ENCODE measurements around the gene MVD.

DNA sequence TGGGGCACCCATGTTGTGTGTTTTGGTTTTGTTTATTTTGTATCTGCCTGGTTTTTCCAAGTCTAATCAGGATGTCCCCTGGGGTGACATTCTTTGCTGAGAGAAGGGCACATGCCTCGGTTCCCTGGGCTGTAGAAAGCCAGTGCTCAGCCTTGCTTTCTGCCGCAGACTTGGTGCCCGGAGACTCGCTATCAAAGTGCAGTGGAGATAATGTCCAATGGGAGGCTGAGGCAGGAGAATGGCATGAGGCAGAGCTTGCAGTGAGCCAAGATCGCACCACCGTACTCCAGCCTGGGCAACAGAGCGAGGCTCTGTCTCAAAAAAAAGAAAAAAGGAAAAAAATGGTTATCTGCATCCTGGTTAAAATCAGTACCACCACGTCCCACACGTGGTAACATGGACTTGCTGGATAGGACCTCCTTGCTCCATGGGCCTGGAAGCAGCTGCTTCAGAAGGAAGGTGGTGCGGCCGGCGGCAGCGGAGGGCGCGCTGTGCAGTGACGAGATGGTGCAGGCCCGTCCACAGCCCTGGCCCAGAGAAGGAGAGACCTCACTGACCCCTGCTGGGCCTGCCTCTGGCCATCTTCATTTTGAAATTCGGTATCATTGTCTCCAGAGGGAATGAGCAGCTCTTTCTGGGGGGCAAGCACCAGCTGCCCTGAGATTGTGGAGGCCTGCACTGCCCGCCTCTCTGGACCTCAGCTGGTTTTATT, 43.8 kb downstream of the MVD start:
- TF ChIP-seq, protein P1, sequence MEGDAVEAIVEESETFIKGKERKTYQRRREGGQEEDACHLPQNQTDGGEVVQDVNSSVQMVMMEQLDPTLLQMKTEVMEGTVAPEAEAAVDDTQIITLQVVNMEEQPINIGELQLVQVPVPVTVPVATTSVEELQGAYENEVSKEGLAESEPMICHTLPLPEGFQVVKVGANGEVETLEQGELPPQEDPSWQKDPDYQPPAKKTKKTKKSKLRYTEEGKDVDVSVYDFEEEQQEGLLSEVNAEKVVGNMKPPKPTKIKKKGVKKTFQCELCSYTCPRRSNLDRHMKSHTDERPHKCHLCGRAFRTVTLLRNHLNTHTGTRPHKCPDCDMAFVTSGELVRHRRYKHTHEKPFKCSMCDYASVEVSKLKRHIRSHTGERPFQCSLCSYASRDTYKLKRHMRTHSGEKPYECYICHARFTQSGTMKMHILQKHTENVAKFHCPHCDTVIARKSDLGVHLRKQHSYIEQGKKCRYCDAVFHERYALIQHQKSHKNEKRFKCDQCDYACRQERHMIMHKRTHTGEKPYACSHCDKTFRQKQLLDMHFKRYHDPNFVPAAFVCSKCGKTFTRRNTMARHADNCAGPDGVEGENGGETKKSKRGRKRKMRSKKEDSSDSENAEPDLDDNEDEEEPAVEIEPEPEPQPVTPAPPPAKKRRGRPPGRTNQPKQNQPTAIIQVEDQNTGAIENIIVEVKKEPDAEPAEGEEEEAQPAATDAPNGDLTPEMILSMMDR (IDR thresholded peaks at IDR 0.05 in 8 of 11, conservative IDR thresholded peaks at IDR 0.05 in 3 of 11): no peak
- no peak for TF ChIP-seq POLR2A (IDR thresholded peaks at IDR 0.05)

Data from spleen (tissue), 7 donors.